Measurements from ENCODE around the gene SAP130.

The SAP130 gene

GRCh38 chr2:127969446-127969845 lies 58.4 kb downstream of the SAP130 start:
- H3K36me3 ChIP-seq (ENCODE audit: insufficient read depth, low read length), result peaks cover 28% of the 10 kb centered on the region; the same call in 1 of the 2 replicates
- no peak overlapping the region for H3K9ac ChIP-seq (ENCODE audit: low read depth, low read length, poor library complexity, severe bottlenecking)
- TF ChIP-seq CTCF (conservative IDR thresholded peaks at IDR 0.05; ENCODE audit: low read length), result no peak
- TF ChIP-seq EZH2phosphoT487 (IDR thresholded peaks at IDR 0.05; ENCODE audit: borderline replicate concordance), result no peak
- H3K9me2 ChIP-seq (replicated peaks; ENCODE audit: low read depth, low read length), result no peaks in the 10 kb centered on the region
- no peaks in the 10 kb centered on the region for H3F3A ChIP-seq (ENCODE audit: low read depth)
- H3K9me3 ChIP-seq (ENCODE audit: insufficient read depth, low read depth, low read length), result no peaks in the 10 kb centered on the region
- no peaks in the 10 kb centered on the region for H3K79me2 ChIP-seq (ENCODE audit: insufficient read depth, low read length)
- no peak overlapping the region for H3K4me3 ChIP-seq (ENCODE audit: low read length, poor library complexity, severe bottlenecking)
- H4K20me1 ChIP-seq (ENCODE audit: insufficient read depth, low read length, poor library complexity, severe bottlenecking), result no peaks in the 10 kb centered on the region
- H3K27me3 ChIP-seq (ENCODE audit: insufficient read depth, low read length, poor library complexity, severe bottlenecking), result no peaks in the 10 kb centered on the region
- no peak overlapping the region for H3K4me2 ChIP-seq (ENCODE audit: low read depth, low read length, poor library complexity, severe bottlenecking)
- H2AFZ ChIP-seq (ENCODE audit: low read length), result no peak overlapping the region
- H3K4me1 ChIP-seq (ENCODE audit: insufficient read depth, low read length, poor library complexity, severe bottlenecking), result no peaks in the 10 kb centered on the region

GRCh38 chr2:127968610-127969339 lies 59.1 kb downstream of the SAP130 start:
- Histone ChIP-seq H3F3A (ENCODE audit: low read depth) (no peaks in the 10 kb centered on the region), H3K27me3 (ENCODE audit: insufficient read depth, low read length, poor library complexity, severe bottlenecking) (no peaks in the 10 kb centered on the region), H3K4me3 (ENCODE audit: low read length, poor library complexity, severe bottlenecking) (no peak overlapping the region), H3K79me2 (ENCODE audit: insufficient read depth, low read length) (no peaks in the 10 kb centered on the region), H3K36me3 (ENCODE audit: insufficient read depth, low read length) (peaks cover 25% of the 10 kb centered on the region; the same call in 1 of the 2 replicates), H3K9me2 (replicated peaks; ENCODE audit: low read depth, low read length) (no peaks in the 10 kb centered on the region), H3K9me3 (ENCODE audit: insufficient read depth, low read depth, low read length) (no peaks in the 10 kb centered on the region), H3K4me1 (ENCODE audit: insufficient read depth, low read length, poor library complexity, severe bottlenecking) (no peaks in the 10 kb centered on the region), H2AFZ (ENCODE audit: low read length) (no peak overlapping the region), H3K9ac (ENCODE audit: low read depth, low read length, poor library complexity, severe bottlenecking) (no peak overlapping the region), H3K4me2 (ENCODE audit: low read depth, low read length, poor library complexity, severe bottlenecking) (no peak overlapping the region), H4K20me1 (ENCODE audit: insufficient read depth, low read length, poor library complexity, severe bottlenecking) (no peaks in the 10 kb centered on the region)
- TF ChIP-seq EZH2phosphoT487 (IDR thresholded peaks at IDR 0.05; ENCODE audit: borderline replicate concordance), result no peak
- no peak for TF ChIP-seq CTCF (conservative IDR thresholded peaks at IDR 0.05; ENCODE audit: low read length)

GRCh38 chr2:127961729-127962128 lies 66.1 kb downstream of the SAP130 start:
- no peak overlapping the region for H3K4me3 ChIP-seq (ENCODE audit: low read length, poor library complexity, severe bottlenecking)
- no peaks in the 10 kb centered on the region for H3F3A ChIP-seq (ENCODE audit: low read depth)
- no peak overlapping the region for H2AFZ ChIP-seq (ENCODE audit: low read length)
- no peaks in the 10 kb centered on the region for H3K4me1 ChIP-seq (ENCODE audit: insufficient read depth, low read length, poor library complexity, severe bottlenecking)
- H3K36me3 ChIP-seq (ENCODE audit: insufficient read depth, low read length), result peaks cover 28% of the 10 kb centered on the region; the same call in 1 of the 2 replicates
- no peaks in the 10 kb centered on the region for H4K20me1 ChIP-seq (ENCODE audit: insufficient read depth, low read length, poor library complexity, severe bottlenecking)
- H3K9me3 ChIP-seq (ENCODE audit: insufficient read depth, low read depth, low read length), result no peaks in the 10 kb centered on the region
- no peaks in the 10 kb centered on the region for H3K9me2 ChIP-seq (replicated peaks; ENCODE audit: low read depth, low read length)
- H3K79me2 ChIP-seq (ENCODE audit: insufficient read depth, low read length), result no peaks in the 10 kb centered on the region
- TF ChIP-seq CTCF (conservative IDR thresholded peaks at IDR 0.05; ENCODE audit: low read length) (no peak), EZH2phosphoT487 (IDR thresholded peaks at IDR 0.05; ENCODE audit: borderline replicate concordance) (no peak)
- no peak overlapping the region for H3K4me2 ChIP-seq (ENCODE audit: low read depth, low read length, poor library complexity, severe bottlenecking)
- no peaks in the 10 kb centered on the region for H3K27me3 ChIP-seq (ENCODE audit: insufficient read depth, low read length, poor library complexity, severe bottlenecking)
- no peak overlapping the region for H3K9ac ChIP-seq (ENCODE audit: low read depth, low read length, poor library complexity, severe bottlenecking)
